Upper lobe of left lung (tissue), 4 donors: ENCODE measurements around the gene GALNT2.

Experiments
- CTCF ChIP-seq, 6 experiments: fragments of 450-650 bp in 4 of 6; fragments of 200-600 bp in 2 of 6; sonication (generic) in 2 of 6; IDR thresholded peaks; one replicate each; pipeline ENCODE4 v1.5.1; 2016 to 2019; ENCODE audit warnings: antibody characterized with exemption in 6 of 6
- POLR2A ChIP-seq, 4 donors: fragments of 450-650 bp; IDR thresholded peaks; one replicate each; pipeline ENCODE4 v1.5.1; 2016 to 2017; ENCODE audit warnings: antibody characterized with exemption in 4 of 4, mild to moderate bottlenecking in 2 of 4

GRCh38 chr1:230109066-230109465 is 42.0 kb downstream of the GALNT2 start:
- TF ChIP-seq CTCF (IDR thresholded peaks at IDR 0.05) = no peak
- TF ChIP-seq POLR2A (IDR thresholded peaks at IDR 0.05) = no peak
